ENCODE data around the gene PHGDH.
"Not testable (repeated sequence)": the region's sequence is repeated elsewhere in the genome, so short reads cannot be mapped to it uniquely, and the experiment has no call there.

PHGDH gene

DNA sequence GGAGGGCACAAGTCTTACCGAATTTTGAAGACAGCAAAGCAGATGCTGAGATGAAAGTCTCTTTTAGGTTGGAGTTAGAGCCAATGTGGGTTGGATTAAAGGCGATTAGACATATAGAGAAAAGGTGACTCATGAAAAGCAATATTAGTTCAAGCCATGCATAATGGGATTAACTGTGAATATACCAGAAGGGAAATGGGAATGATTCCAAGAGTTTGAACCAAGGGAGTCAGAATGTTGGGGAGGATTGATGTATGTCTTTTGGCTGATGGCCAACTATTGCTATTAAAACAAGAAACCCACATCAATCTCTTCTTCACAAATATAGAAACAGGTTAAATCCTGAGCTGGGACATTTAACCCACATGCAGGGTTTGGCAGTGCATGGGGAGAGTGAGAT is 55.8 kb downstream of the PHGDH start:
- DNase-seq = no peak

DNA sequence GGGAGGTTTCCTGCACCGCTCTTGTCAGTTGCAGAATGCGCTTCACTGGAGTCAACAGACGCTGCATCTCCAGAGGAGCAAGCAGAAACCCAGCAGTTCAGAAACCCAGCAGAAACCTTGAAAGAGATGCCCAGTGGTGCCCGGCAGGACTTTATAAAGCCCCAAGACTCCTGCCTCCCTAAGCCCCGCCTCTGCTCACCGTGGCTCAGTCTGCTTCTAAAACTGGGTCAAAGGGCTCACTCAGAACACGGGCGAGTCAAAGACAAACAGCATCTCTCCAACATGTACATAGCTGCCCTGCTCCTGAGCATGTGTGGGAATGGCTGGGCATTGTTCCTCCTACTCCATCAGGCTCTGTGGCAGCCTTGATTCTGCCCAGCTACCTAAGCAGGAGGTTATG is 57.0 kb downstream of the PHGDH start, which contains the start of gene HMGCS2:
HMGCS2 (minus strand) TSS at position 128 of the 400 bp plus-strand sequence; CDS start at position 67, 61 bp downstream.
- DNase-seq = no peak

DNA sequence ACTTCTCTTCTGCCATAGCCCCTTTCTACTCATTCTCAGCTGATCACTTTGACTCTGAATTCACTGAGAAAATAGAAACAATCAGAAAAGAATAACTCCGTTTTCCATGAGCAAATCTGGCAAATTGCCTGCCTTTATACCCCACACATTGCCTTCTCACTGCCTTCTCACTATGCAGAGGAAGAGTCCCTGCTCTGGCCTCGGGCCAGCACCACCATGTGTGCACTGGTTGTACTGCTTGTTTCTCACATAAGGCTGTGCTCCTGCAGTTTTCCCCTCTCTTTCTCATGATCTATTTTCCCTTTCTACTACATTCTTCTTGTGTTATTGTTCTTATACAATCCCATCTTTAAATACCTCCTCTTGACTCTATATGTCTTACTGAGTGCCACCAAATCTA is 59.3 kb downstream of the PHGDH start:
- no peak for DNase-seq

DNA sequence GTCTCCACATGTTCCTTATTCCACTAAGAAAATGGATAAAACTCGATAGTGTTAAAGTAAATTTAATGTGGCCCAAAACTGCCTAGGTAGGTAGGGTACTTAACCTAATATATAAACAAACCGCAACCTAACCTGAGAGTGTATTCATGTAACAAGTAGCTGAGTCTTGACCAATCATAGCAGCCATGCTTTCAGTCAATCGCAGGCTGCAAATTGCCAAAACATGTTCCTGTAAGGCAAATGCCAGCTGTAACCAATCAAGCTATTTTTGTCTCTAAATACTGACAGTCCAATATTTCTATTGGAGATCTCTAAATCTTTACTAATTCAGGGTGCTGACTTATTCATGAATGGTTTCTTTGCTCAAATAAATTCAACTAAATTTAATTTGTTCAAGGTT is 60.0 kb downstream of the PHGDH start:
- DNase-seq = no peak

DNA sequence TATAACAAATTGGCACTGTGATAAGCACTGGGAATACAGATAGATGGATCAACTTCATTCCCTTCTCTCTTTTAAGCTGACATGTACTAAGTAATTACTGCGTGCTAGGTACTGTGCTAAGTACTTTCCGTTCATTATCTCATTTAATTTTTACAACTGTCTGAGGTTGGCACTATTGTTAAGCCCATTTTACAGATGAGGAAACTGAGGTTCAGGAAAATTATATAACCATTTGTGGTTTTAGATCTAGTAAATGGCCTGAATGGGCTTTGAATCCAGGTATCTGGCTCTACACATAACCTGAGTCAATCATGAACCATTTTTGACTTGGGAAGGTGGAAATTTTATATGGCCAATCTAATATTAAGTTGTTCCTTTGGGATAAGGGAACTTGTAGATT is 60.6 kb downstream of the PHGDH start:
- no peak for DNase-seq

DNA sequence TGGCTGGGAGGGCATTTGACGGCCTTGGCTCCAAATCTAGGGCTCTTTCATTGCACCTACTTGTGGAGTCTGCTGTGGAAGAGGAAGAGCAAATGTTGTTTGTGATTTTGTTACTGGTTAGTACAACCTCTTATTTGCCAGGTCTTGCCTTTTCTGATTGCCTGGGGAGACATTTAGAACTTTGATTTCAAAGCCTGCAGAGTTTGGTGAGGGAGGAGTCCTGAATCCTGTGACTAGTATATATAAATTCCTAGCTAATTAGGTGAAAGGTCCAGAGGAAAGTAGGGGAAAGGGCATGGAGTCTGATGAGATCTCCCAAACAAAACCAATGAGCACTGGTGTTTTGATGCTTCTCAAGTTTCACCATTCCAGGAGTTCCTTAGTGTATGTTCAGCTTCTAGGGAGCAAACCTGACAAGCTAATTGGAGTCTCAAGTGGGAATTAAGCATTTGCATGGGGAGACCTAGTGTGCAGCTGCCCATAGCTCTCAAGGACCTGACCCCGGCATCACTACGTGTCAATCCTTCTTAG is 62.0 kb downstream of the PHGDH start:
- DNase-seq = no peak

DNA sequence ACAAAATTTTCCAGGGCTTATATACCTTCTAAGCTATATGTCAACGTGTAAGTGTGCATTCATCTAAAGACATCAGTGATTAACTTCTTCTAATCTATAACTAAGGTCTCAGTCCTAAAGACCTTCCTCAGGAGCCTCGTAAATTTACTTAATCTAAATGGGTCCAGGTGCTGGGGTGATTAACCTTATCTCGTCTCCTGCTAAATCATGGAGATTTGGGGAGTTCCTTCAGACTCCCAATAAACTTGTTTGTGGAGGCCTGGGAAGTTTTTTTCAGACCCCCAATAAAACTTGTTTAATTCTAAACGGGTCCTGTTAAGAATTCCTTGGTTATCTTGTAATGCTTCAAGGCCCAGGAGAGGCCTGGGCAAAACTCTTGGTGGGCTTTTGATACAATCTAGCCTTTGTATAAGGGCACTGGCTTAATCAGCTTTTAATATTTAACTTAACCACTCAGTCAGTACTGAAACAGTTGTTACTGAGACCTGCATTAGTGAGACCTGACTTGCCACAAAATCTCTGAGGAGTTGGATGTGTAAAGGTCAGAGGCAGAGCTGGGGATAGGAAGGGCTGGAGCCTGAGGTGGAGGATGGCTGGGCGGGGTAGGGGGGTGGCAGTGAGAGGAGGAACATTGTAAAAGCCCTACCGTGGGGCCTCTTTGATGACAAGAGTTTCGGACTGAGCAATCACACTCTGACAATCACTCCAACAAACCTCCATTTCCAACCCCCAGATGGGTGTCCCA is 63.2 kb downstream of the PHGDH start:
- no peak for DNase-seq

DNA sequence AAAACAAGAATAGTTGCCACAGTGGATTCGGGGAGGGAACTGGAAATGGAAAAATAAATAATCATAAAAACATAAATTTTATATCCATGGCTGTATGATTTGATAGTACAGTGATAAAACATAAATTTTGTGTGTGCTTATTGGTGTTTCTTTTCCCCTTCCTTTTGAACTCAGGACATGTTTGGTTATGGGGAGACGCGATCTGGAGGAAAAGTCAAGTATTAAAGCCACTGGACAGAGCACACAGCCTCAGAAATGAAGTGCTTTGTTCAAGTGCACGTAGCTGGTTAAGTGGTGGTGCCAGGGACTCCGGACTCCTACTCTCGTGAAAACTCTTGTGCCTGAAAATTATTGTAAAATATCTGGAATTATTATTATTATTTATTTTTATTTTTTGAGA is 66.6 kb downstream of the PHGDH start:
- no peak for DNase-seq

DNA sequence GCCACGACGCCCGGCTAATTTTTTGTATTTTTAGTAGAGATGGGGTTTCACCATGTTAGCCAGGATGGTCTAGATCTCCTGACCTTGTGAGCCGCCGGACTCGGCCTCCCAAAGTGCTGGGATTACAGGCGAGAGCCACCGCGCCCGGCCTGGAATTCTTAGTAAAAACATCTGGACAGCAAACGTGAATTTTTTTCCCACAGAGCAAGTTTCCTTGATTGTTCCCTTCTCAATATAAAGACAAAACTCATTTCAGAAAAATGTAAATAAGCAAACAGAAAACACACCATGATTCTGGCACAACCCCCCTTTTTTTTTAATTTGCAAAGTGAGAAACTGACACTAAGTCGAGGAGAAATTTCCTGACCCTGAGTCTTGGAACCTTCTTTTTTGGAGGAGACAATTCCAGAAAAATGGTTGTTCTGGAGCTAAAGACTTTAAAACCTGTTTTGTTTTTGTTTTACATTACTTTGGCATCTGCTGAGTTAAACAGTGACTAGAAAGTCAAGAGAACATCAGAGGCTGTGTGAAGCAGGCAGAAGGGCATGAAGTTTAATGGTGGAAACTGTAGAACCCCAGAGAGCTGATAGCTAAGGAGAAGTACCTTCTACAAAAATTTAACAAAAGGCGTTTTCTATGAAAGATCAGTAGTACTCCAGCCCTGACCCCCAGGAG is 67.3 kb downstream of the PHGDH start:
- no peak for DNase-seq

DNA sequence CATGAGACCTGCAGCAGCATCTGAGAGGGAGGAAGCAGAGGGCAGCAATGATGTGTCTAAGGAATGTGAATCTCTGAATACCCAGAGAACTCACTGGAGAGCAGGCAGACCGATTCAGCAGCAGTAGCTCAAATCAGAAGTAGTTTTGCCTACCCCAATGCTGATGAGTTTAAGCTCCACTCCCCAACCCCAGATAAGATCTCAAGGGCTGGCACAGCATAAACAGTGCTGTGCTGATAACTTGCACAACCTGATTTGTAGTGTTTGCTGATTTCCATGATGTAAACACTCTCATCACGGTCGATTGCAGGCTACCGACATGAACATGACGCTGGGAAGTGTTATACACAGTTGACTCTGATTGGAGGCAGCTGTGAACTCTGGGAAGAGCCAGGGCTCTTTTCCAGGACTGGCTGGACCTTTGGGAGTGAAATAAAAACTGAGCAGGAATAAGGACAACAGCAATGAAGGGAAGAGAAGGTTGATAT is 68.2 kb downstream of the PHGDH start:
- no peak for DNase-seq

DNA sequence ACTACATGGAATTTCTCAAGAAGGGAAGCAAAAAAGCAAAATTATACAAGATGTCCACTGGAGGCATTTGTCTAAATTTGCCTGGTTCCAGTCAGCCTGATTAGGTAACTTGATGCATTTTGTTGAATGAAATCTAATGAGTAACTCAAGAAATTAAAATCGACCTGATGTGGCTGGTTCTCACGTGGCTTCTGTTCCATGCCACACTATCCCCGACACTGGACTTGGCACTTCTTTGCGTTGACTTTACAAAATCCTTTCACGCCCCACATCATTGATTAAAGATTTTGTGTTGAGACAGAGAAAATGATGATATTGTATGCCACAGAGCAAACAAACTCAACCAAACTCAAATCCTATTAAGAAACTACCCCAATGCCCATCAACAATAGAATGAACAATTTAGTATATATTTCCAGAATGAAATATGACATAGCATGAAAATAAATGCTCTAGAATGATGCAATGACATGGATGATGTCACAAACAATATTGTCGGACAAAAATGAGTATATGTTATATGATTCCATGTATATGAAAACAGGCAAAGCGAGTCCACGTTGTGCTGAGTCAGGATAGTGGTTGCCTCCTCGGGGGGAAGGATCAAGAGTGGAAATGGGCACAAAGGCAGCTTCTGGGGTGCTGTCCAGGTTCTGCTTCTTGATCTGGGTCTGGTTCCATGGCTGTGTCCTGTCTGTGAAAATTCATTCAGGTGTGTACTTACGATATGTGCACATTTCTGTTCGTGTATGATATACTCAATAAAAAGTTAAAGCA is 69.9 kb downstream of the PHGDH start:
- no peak for DNase-seq

DNA sequence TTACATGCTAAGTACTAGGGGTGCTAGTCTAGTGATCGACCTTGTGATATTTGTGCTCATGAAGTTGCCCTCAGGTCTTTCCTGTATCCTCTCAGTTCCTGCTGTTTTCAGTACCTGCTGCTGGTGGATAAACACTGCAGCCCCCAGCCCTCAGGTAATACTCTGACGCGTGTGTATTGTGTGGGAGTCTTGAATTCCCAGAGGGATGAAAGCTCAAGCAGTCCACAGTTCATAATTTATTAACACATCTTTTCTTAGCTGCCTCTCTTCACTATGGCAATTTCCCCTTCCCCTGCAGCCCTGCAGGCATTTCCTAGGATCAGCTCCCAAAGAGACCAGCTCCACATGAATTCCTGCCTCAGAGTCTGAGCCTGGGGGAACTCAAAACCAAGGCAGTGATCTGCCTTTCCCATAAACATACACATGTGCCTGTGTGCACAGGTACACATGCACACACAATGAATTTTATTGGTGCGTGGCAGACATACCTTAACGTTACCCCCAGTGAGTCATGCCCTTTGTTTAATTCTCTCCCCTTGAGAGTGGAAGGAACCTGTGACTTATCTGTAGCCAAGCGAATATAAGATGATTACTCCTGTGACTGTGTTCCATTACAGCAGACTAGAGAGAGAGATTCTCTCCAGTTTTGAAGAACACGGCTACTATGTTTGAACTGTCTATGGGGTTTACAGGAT is 71.0 kb downstream of the PHGDH start:
- DNase-seq = no peak

DNA sequence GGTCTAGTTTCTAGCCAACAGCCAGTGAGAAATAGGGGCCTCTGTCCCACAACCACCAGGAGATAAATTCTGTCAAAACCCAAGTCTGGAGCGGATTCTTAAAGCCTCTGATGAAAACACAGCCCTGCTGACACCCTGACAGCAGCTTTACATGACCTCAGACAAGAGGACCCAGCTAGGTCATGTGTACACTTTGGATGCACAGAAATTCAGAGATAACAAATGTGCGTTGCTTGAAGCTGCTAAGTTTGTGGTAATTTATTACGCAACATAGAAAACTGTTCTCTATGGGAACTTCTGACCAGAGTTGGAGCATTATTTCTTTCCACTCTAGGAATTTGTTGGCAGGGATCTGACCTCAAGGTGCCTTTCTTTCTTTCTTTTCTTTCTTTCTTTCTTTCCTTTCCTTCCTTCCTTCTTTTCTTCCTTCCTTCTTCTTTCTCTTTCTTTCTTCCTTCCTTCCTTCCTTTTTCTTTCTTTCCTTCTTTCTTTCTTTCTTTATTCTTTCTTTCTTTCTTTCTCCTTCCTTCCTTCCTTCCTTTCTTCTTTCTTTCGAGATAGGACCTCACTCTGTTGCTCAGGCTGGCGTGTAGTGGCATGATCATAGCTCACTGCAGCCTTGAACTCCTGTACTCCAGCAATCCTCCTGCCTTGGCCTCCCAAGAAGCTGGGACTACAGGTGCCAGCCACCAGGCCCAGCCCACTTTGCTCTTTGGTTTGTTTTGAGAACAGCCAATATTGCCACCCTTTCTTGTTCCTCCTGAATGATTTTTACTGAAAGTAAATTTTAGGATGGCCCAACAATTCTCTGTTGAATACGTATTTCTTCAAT is 71.8 kb downstream of the PHGDH start:
- no peak for DNase-seq

DNA sequence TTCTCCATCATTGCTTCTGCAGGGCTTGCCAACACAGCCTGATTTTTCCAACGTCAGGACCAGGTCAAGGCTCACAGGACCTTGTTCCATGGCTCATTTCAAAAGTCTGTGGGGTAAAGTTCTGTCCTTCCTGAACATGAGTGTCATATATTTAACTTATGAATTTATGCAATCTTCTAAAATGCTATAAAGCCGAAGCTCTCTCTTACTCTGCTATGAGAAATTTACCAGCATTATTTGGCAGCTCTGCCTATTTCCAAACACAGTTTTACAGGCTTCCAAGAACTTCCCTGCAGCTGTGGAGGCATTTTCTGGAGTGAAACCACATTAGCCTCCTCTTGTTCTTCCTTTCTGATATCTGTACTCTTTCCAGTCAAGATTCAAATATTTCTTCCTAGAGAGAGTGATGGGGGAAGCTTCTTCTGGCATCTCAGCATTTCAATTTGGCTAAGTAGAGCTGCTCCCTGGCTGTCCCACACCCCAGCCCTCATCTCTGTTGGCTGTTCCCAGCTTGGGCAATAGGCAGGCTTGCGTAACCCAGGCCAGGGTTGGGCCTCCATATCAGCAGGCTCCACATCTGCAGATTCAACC is 72.6 kb downstream of the PHGDH start:
- no peak for DNase-seq

DNA sequence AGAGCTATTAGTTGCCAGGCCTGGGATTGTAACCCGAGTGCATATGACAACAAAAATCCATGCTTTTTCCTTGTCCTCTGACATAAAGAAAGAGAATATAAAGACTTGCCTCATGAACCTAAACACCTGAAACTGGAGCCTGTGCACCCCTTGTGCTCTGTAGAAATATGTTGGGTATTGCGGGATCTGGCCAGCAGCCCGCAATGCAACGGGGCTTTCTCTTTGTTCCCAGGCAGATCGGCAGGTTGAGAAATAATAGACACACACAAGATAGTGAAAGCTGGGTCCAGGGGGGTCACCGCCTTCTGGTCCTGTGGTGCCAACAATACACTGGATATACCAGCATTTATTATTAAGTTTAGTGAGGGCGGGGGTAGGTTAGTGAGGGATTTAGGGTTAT is 74.3 kb downstream of the PHGDH start:
- DNase-seq = not testable (repeated sequence)

DNA sequence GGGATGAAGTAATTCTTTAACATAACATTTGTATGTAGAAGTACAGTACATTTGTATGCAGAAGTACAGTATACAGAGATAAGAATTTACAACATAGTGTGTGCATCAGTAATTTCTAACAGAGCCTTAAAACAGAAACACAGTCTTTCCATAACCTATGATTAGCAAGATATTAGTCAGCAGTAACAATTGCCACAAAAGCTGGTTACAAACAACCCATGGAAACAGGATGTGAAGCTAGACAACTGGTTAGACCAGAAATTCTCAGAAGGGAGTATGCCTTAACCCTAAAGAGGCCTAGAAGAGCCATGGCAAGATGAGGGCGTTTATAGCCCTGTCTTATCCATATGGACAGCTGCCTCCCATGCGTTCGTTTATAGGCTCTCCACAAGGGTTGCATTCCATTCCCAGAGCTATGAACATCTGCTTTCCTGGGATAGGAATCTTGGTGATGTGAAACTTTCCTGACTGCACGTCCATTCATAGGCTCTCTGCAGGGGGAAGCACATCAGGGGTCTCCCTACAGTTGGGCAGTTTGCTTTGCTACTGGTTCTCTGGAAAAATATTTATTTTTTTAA is 74.8 kb downstream of the PHGDH start:
- DNase-seq = not testable (repeated sequence)

DNA sequence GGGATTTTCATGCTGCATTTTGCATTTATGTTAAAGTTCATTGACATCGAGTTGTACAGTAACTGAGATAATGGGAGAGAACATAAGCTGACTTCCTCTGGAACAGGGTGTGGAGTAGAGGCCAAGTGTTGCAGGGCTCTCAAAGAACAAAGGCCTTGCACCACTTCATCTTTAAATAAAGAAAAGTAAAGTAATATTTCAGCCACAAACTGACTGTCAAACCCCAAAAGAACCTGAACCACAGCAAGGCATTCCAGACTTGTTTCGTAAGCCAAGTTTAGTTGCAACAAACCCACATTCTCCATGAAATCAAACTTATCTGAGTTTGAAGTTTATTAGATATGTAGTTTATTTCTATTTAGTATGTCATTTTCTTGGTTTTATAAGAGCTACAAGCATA is 76.0 kb downstream of the PHGDH start:
- DNase-seq = no peak

DNA sequence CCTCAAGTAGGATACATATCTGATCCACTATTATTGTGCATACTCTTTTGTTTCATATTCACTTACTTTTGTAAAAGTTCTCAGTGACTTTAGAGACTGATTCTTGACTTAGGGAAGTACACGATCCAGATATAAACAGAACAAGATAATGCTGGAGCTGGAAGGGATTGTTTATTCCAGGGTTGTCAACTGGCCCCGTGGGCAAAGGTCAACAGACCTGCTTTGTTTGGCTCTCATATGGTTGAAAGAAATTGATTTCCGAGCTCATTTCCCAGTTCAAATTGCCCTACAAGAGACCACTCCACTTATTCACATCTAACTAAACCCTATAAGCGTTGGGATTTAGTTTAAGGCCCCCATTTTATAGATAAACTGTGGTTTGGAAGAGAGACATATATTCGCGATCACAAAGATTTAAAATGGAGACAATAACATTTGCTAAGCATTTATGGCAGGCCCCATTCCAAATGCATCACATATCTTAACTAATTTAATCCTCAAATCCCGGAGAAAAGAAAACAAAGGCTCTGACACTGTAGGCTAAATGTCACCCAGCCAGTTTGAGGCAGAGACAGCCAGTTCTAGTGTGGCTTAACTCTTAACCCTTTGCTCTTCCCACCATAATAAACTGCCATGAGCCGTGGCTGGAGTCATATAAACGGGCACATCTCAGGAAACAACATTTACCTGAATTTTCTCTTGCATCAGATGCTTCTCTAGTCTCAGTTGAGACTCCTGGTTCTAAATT is 78.9 kb downstream of the PHGDH start:
- DNase-seq = no peak

DNA sequence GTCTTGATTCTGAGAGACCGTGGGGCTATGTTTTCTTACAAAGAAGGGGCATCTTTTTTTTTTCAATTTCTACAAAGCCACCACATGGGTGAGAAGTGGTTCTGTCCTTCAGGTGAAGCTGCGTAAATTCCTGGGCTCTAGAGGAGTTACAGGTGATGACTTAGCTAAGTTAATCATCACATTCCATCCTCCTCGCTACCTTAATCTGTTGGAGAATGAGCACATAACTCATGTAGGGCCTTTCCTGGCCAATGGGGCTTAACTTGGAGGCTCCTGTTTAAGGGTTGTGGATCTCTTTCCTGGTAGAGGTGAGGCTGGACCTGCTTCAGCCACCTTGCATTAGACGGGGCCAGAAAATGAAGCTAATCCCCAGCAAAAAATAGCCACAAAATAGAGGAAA is 79.6 kb downstream of the PHGDH start:
- DNase-seq = no peak

Data from activated CD8-positive, alpha-beta memory T cell treated with anti-CD3 and anti-CD28 coated beads for 24 hours (primary cell).